DOHH2 (cell line): ENCODE results near the gene EFNA5.

Source experiments
- H3F3A ChIP-seq: fragments of 200-600 bp; sonication (generic), shearing (Covaris generic); 2 replicates; pipeline ENCODE4 v1.6.0; 2016; ENCODE audit warnings: antibody characterized with exemption, mild to moderate bottlenecking; ENCODE audit not compliant: control insufficient read depth, insufficient read depth
- H3K27ac ChIP-seq: fragments of 200-600 bp; sonication (generic); 2 replicates; pipeline ENCODE4 v1.5.1; 2014; ENCODE audit warnings: low read depth, mild to moderate bottlenecking, low read length, moderate library complexity
- H3K27me3 ChIP-seq: fragments of 200-600 bp; sonication (generic); 2 replicates; pipeline ENCODE4 v1.6.1; 2014; ENCODE audit warnings: mild to moderate bottlenecking, low read length, mixed read lengths; ENCODE audit not compliant: control insufficient read depth
- H3K36me3 ChIP-seq: fragments of 200-600 bp; sonication (generic); 2 replicates; pipeline ENCODE4 v1.6.1; 2014; ENCODE audit warnings: mild to moderate bottlenecking, low read length, moderate library complexity, mixed read lengths; ENCODE audit not compliant: control insufficient read depth
- H3K4me1 ChIP-seq: fragments of 200-600 bp; sonication (generic); 2 replicates; pipeline ENCODE4 v1.6.1; 2014; ENCODE audit warnings: mild to moderate bottlenecking, low read length, mixed read lengths; ENCODE audit not compliant: control insufficient read depth
- H3K4me2 ChIP-seq: fragments of 200-600 bp; sonication (generic); 2 replicates; pipeline ENCODE4 v1.6.0; 2014; ENCODE audit warnings: mild to moderate bottlenecking, low read length, moderate library complexity
- H3K4me3 ChIP-seq: fragments of 200-600 bp; sonication (generic); 2 replicates; pipeline ENCODE4 v1.5.1; 2014; ENCODE audit warnings: mild to moderate bottlenecking, low read length, mixed read lengths
- H3K79me2 ChIP-seq: fragments of 200-600 bp; sonication (generic); 2 replicates; pipeline ENCODE4 v1.6.1; 2014; ENCODE audit warnings: mild to moderate bottlenecking, low read length, mixed read lengths; ENCODE audit not compliant: control insufficient read depth
- H3K9me2 ChIP-seq: fragments of 200-600 bp; sonication (generic); replicated peaks from 2 replicates; pipeline ENCODE4 v1.6.1; 2014; ENCODE audit warnings: mild to moderate bottlenecking, low read length, mixed read lengths; ENCODE audit not compliant: control insufficient read depth
- H3K9me3 ChIP-seq: fragments of 200-600 bp; sonication (generic); 2 replicates; pipeline ENCODE4 v1.6.1; 2014; ENCODE audit warnings: antibody characterized with exemption, low read length, mixed read lengths; ENCODE audit not compliant: control insufficient read depth, insufficient read depth
- H4K20me1 ChIP-seq: fragments of 200-600 bp; sonication (generic); 2 replicates; pipeline ENCODE4 v1.6.0; 2014; ENCODE audit warnings: low read depth, mild to moderate bottlenecking, antibody characterized with exemption, low read length, moderate library complexity; ENCODE audit not compliant: control insufficient read depth, insufficient read depth
- CTCF ChIP-seq: fragments of 200-600 bp; sonication (generic); IDR thresholded peaks from one replicate; pipeline ENCODE4 v1.5.1; 2014; ENCODE audit warnings: antibody characterized with exemption, mild to moderate bottlenecking, low read depth, low read length; ENCODE audit not compliant: poor library complexity, severe bottlenecking
- EZH2phosphoT487 ChIP-seq: fragments of 200-600 bp; sonication (generic); IDR thresholded peaks from 2 replicates; pipeline ENCODE4 v1.6.1; 2017; ENCODE audit warnings: borderline replicate concordance, mild to moderate bottlenecking, antibody characterized with exemption, low read length, moderate library complexity, mixed read lengths

Gene EFNA5

GRCh38 chr5:107668154-107669095 is 2.3 kb downstream of the EFNA5 start:
- Histone ChIP-seq H3F3A (no peaks in the 10 kb centered on the region), H3K36me3 (no peaks in the 10 kb centered on the region), H3K4me1 (peaks cover 4% of the 10 kb centered on the region), H3K4me2 (no peak overlapping the region), H3K9me2 (no peaks in the 10 kb centered on the region), H4K20me1 (no peaks in the 10 kb centered on the region), H3K79me2 (no peaks in the 10 kb centered on the region), H3K27ac (no peak overlapping the region), H3K9me3 (no peaks in the 10 kb centered on the region), H3K4me3 (no peak overlapping the region), H3K27me3 (peaks cover 22% of the 10 kb centered on the region)
- TF ChIP-seq EZH2phosphoT487 (no peak), CTCF (no peak)

GRCh38 chr5:107666051-107666655 is 4.6 kb downstream of the EFNA5 start:
- Histone ChIP-seq H3K79me2 (no peaks in the 10 kb centered on the region), H4K20me1 (no peaks in the 10 kb centered on the region), H3F3A (no peaks in the 10 kb centered on the region), H3K4me3 (no peak overlapping the region), H3K9me3 (no peaks in the 10 kb centered on the region), H3K36me3 (no peaks in the 10 kb centered on the region), H3K4me2 (no peak overlapping the region), H3K9me2 (no peaks in the 10 kb centered on the region), H3K4me1 (no peaks in the 10 kb centered on the region), H3K27me3 (peaks cover 2% of the 10 kb centered on the region; the same call in 1 of the 2 replicates), H3K27ac (no peak overlapping the region)
- TF ChIP-seq CTCF (no peak), EZH2phosphoT487 (no peak)

DNA sequence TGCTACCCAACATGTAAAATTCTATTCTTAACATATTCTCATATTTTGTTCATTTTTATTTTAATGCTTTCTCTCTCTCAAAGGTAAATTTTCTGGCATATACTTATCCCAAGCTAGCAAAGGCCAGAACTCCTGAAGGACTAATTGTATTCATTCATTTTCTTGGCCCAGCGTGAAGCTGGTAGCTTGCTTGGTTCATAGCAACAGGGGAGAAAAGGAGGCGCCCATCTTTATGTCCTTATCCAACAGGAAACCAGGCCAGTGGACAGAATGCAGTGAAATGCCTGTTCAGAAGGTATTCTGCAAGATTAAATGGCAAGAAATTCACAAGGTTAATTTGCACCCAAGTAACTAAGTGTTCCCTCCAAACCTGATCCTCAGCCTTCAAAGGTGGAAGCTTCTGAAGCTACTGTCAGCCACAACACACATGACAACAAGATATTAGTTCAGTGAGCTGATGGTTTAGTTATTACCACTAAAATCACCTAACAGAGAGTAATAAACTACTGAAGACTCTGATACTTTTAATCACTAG is 5.6 kb downstream of the EFNA5 start:
- Histone ChIP-seq H3K4me2 (no peak overlapping the region), H3K27me3 (no peaks in the 10 kb centered on the region), H3K9me2 (no peaks in the 10 kb centered on the region), H3F3A (no peaks in the 10 kb centered on the region), H3K4me1 (no peaks in the 10 kb centered on the region), H4K20me1 (no peaks in the 10 kb centered on the region), H3K79me2 (no peaks in the 10 kb centered on the region), H3K36me3 (no peaks in the 10 kb centered on the region), H3K4me3 (no peak overlapping the region), H3K27ac (no peak overlapping the region), H3K9me3 (no peaks in the 10 kb centered on the region)
- TF ChIP-seq EZH2phosphoT487, result no peak
- TF ChIP-seq CTCF, result no peak
